GM10266 (cell line): Measurements from ENCODE around the gene FAM200C.

Experiments used
- DNase-seq: peaks from one replicate; pipeline ENCODE4 v3.0.0; 2012; ENCODE audit errors: extremely low spot score
- TF ChIP-seq, protein P1 (sequence below): IDR thresholded peaks from 2 replicates; pipeline ENCODE4 v1.5.1; 2012; ENCODE audit warnings: mild to moderate bottlenecking, low read depth; ENCODE audit not compliant: control insufficient read depth, insufficient read depth; ENCODE audit errors: missing control alignments

The FAM200C gene

GRCh38 chr5:160352308-160352707 lies 47.5 kb downstream of the FAM200C start:
- no peak for DNase-seq
- TF ChIP-seq, protein P1, sequence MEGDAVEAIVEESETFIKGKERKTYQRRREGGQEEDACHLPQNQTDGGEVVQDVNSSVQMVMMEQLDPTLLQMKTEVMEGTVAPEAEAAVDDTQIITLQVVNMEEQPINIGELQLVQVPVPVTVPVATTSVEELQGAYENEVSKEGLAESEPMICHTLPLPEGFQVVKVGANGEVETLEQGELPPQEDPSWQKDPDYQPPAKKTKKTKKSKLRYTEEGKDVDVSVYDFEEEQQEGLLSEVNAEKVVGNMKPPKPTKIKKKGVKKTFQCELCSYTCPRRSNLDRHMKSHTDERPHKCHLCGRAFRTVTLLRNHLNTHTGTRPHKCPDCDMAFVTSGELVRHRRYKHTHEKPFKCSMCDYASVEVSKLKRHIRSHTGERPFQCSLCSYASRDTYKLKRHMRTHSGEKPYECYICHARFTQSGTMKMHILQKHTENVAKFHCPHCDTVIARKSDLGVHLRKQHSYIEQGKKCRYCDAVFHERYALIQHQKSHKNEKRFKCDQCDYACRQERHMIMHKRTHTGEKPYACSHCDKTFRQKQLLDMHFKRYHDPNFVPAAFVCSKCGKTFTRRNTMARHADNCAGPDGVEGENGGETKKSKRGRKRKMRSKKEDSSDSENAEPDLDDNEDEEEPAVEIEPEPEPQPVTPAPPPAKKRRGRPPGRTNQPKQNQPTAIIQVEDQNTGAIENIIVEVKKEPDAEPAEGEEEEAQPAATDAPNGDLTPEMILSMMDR, result no peak

GRCh38 chr5:160349935-160350303 lies 49.9 kb downstream of the FAM200C start:
- DNase-seq, result no peak
- TF ChIP-seq, protein P1, result no peak

DNA sequence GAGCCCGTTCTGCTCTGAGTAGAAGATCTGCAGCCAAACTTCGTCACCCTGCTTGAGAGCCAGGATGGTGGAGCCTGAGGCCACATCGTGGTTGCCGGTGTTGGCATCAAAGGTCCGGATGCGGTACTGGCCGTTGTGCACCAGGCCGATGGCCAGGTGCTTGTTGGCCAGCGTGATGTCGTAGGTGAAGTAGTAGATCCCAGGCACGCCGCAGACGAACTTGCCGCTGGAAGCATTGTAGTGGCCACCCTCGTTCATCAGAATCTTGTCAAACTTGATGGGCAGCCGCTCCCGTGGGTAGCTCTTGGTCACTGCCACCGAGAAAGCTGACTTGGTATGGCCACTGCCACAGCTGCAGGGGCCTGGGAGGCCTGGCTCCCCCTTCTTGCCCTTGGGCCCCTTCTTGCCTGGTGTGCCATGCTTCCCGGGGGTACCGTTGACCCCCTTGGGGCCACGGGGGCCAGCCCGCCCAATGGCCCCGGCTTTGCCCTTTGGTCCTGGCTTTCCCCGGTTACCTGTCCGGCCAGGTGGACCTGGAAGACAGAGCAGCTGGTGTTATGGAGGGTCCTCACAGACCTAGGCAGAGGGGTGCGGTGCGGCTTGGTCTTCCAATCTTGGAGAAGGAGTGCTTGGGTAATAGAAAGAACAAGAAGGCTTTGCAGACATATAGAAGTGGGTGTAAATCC lies 50.5 kb downstream of the FAM200C start:
- TF ChIP-seq, protein P1, result no peak
- DNase-seq, result no peak

- TF ChIP-seq, protein P1, result no peak
- DNase-seq, result no peak
Measured at GRCh38 chr5:160348080-160348479, 51.8 kb downstream of the FAM200C start.

GRCh38 chr5:160347448-160347847 lies 52.4 kb downstream of the FAM200C start:
- no peak for DNase-seq
- TF ChIP-seq, protein P1, result no peak
